Measurements from ENCODE around the gene KIF2C. TPM values are rescaled to one million over a fixed set of nuclear protein-coding genes. Genes with fewer than 3 reads are reported as not detected.

Gene KIF2C
- polyA plus RNA-seq, 2 of the 4 experiments (the other 2 are of a cell fraction) = 26.9 to 40.5 TPM

- TF ChIP-seq, protein P1, sequence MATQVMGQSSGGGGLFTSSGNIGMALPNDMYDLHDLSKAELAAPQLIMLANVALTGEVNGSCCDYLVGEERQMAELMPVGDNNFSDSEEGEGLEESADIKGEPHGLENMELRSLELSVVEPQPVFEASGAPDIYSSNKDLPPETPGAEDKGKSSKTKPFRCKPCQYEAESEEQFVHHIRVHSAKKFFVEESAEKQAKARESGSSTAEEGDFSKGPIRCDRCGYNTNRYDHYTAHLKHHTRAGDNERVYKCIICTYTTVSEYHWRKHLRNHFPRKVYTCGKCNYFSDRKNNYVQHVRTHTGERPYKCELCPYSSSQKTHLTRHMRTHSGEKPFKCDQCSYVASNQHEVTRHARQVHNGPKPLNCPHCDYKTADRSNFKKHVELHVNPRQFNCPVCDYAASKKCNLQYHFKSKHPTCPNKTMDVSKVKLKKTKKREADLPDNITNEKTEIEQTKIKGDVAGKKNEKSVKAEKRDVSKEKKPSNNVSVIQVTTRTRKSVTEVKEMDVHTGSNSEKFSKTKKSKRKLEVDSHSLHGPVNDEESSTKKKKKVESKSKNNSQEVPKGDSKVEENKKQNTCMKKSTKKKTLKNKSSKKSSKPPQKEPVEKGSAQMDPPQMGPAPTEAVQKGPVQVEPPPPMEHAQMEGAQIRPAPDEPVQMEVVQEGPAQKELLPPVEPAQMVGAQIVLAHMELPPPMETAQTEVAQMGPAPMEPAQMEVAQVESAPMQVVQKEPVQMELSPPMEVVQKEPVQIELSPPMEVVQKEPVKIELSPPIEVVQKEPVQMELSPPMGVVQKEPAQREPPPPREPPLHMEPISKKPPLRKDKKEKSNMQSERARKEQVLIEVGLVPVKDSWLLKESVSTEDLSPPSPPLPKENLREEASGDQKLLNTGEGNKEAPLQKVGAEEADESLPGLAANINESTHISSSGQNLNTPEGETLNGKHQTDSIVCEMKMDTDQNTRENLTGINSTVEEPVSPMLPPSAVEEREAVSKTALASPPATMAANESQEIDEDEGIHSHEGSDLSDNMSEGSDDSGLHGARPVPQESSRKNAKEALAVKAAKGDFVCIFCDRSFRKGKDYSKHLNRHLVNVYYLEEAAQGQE (IDR thresholded peaks at IDR 0.05) = no peak
- peak; percentile 89; the same call in 1 of the 2 replicates for TF ChIP-seq TP53 (CRISPR knock-in tag; IDR thresholded peaks at IDR 0.05)
- no peak for TF ChIP-seq GATA3 (IDR thresholded peaks at IDR 0.05; ENCODE audit: borderline replicate concordance)
- no peak for TF ChIP-seq JUNB (IDR thresholded peaks at IDR 0.05)
- TF ChIP-seq NFE2L2 (conservative IDR thresholded peaks at IDR 0.05; ENCODE audit: low read length) = no peak
- TF ChIP-seq SMC3 (IDR thresholded peaks at IDR 0.05) = peak; percentile 66
- TF ChIP-seq CHD2 (IDR thresholded peaks at IDR 0.05; ENCODE audit: low read length, partially characterized antibody) = no peak
- peak; percentile 78 for TF ChIP-seq PHF8 (IDR thresholded peaks at IDR 0.05; ENCODE audit: borderline replicate concordance, low read depth)
- no peak for TF ChIP-seq ZNF302 (CRISPR knock-in tag; IDR thresholded peaks at IDR 0.05)
- TF ChIP-seq HOXB5 (CRISPR knock-in tag; IDR thresholded peaks at IDR 0.05) = no peak
- peak in 1 of 2 experiments; percentile 13; a peak in 2 of 4 replicates for TF ChIP-seq CEBPB (IDR thresholded peaks at IDR 0.05)
- TF ChIP-seq, protein P2, sequence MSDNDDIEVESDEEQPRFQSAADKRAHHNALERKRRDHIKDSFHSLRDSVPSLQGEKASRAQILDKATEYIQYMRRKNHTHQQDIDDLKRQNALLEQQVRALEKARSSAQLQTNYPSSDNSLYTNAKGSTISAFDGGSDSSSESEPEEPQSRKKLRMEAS (IDR thresholded peaks at IDR 0.05) = peak; percentile 95
- TF ChIP-seq HES2 (IDR thresholded peaks at IDR 0.05) = no peak
- TF ChIP-seq RAD21 (conservative IDR thresholded peaks at IDR 0.05 in 1 of 2, IDR thresholded peaks at IDR 0.05 in 1 of 2) = peak; percentile 68 to 76
- TF ChIP-seq, protein P3, sequence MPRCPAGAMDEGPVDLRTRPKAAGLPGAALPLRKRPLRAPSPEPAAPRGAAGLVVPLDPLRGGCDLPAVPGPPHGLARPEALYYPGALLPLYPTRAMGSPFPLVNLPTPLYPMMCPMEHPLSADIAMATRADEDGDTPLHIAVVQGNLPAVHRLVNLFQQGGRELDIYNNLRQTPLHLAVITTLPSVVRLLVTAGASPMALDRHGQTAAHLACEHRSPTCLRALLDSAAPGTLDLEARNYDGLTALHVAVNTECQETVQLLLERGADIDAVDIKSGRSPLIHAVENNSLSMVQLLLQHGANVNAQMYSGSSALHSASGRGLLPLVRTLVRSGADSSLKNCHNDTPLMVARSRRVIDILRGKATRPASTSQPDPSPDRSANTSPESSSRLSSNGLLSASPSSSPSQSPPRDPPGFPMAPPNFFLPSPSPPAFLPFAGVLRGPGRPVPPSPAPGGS (IDR thresholded peaks at IDR 0.05) = peak; percentile 82; the same call in 2 of the 3 replicates
- TF ChIP-seq EHF (CRISPR knock-in tag; IDR thresholded peaks at IDR 0.05) = no peak
Measured at GRCh38 chr1:44799770-44800584, 60.3 kb downstream of the KIF2C start, which contains the start of gene PLK3 (continued).

- 71% methylated on average over 12 of the region's 13 CpGs for WGBS (ENCODE audit: missing lambda C conversion rate)
- Histone ChIP-seq H3K4me1 (peaks cover 49% of the 10 kb centered on the region), H3K27ac (peak overlapping the region; percentile 41 to 91; a peak in 5 of 6 replicates), H3K9me3 (no peaks in the 10 kb centered on the region), H3K4me3 (peak overlapping the region; percentile 98), H3K4me2 (peak overlapping the region; percentile 96)
- POLR2A ChIA-PET = interaction anchor here (0.6 to 3.1 kb wide), 6 partner anchors 7 to 80 kb away, joined by 3 to 47 read pairs (median 28); partner anchors contain the start of gene BTBD19
- ATAC-seq (no peak), FAIRE-seq (no peak), DNase-seq (ENCODE audit: low read depth in 1 of 2, low spot score in 1 of 2) (no peak)
- CTCF ChIA-PET = interaction anchor here (0.7 to 4.3 kb wide), 4 partner anchors 8 to 12 kb away, joined by 3 to 41 read pairs (median 4); no protein-coding TSS in a partner anchor
- TF ChIP-seq, protein P4, sequence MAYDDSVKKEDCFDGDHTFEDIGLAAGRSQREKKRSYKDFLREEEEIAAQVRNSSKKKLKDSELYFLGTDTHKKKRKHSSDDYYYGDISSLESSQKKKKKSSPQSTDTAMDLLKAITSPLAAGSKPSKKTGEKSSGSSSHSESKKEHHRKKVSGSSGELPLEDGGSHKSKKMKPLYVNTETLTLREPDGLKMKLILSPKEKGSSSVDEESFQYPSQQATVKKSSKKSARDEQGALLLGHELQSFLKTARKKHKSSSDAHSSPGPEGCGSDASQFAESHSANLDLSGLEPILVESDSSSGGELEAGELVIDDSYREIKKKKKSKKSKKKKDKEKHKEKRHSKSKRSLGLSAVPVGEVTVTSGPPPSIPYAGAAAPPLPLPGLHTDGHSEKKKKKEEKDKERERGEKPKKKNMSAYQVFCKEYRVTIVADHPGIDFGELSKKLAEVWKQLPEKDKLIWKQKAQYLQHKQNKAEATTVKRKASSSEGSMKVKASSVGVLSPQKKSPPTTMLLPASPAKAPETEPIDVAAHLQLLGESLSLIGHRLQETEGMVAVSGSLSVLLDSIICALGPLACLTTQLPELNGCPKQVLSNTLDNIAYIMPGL (CRISPR knock-in tag; IDR thresholded peaks at IDR 0.05; ENCODE audit: borderline replicate concordance) = no peak
- no peak for TF ChIP-seq EHF (CRISPR knock-in tag; IDR thresholded peaks at IDR 0.05)
- TF ChIP-seq BHLHE40 (IDR thresholded peaks at IDR 0.05; ENCODE audit: low read depth, low read length) = no peak
Measured at GRCh38 chr1:44801491-44802305, 62.1 kb downstream of the KIF2C start.
